OCI-LY1 (cell line): ENCODE data around the gene ACYP2.

Source experiments
- H2AFZ ChIP-seq: fragments of 200-600 bp; sonication (generic), shearing (Covaris generic); 2 replicates; pipeline ENCODE4 v1.6.0; 2014; ENCODE audit warnings: antibody characterized with exemption, mild to moderate bottlenecking, low read length
- H3F3A ChIP-seq: fragments of 200-600 bp; sonication (generic), shearing (Covaris generic); 2 replicates; pipeline ENCODE4 v1.6.0; 2014; ENCODE audit warnings: mild to moderate bottlenecking, antibody characterized with exemption, low read length, moderate library complexity; ENCODE audit not compliant: insufficient read depth
- H3K27ac ChIP-seq: fragments of 200-600 bp; sonication (generic); 2 replicates; pipeline ENCODE4 v1.5.1; 2014; ENCODE audit warnings: low read length, mixed run types, mild to moderate bottlenecking, low read depth; ENCODE audit not compliant: poor library complexity, severe bottlenecking
- H3K27me3 ChIP-seq: fragments of 200-600 bp; sonication (generic); 2 replicates; pipeline ENCODE4 v1.6.0; 2014; ENCODE audit warnings: antibody characterized with exemption, mild to moderate bottlenecking, low read length, moderate library complexity; ENCODE audit not compliant: insufficient read depth
- H3K36me3 ChIP-seq: fragments of 200-600 bp; sonication (generic); 2 replicates; pipeline ENCODE4 v1.6.1; 2014; ENCODE audit warnings: mild to moderate bottlenecking, antibody characterized with exemption, low read length, moderate library complexity, mixed read lengths; ENCODE audit not compliant: insufficient read depth
- H3K4me1 ChIP-seq: fragments of 200-600 bp; sonication (generic); 2 replicates; pipeline ENCODE4 v1.5.1; 2014; ENCODE audit warnings: mild to moderate bottlenecking, low read length, moderate library complexity; ENCODE audit not compliant: insufficient read depth, severe bottlenecking
- H3K4me2 ChIP-seq: fragments of 200-600 bp; sonication (generic), shearing (Covaris generic); 2 replicates; pipeline ENCODE4 v1.6.1; 2014; ENCODE audit warnings: low read length
- H3K4me3 ChIP-seq: fragments of 200-600 bp; sonication (generic); 2 replicates; pipeline ENCODE4 v1.5.1; 2014; ENCODE audit warnings: low read length, low read depth, mild to moderate bottlenecking, mixed read lengths; ENCODE audit not compliant: poor library complexity, severe bottlenecking
- H3K79me2 ChIP-seq: fragments of 200-600 bp; shearing (Covaris generic); 2 replicates; pipeline ENCODE4 v1.6.1; 2016; ENCODE audit warnings: mixed run types, low read length, mixed read lengths; ENCODE audit not compliant: insufficient read depth
- H3K9ac ChIP-seq: fragments of 200-600 bp; sonication (generic), shearing (Covaris generic); 2 replicates; pipeline ENCODE4 v1.6.1; 2014; ENCODE audit warnings: mild to moderate bottlenecking, low read length, mixed read lengths
- H3K9me2 ChIP-seq: fragments of 200-600 bp; sonication (generic), shearing (Covaris generic); 2 replicates; pipeline ENCODE4 v1.6.1; 2014; ENCODE audit warnings: low read depth, mild to moderate bottlenecking, low read length, mixed read lengths
- H3K9me3 ChIP-seq: fragments of 200-600 bp; shearing (Covaris generic); 2 replicates; pipeline ENCODE4 v1.6.1; 2014; ENCODE audit warnings: low read length, mixed read lengths
- H4K20me1 ChIP-seq: fragments of 200-600 bp; sonication (generic), shearing (Covaris generic); 2 replicates; pipeline ENCODE4 v1.6.0; 2016; ENCODE audit warnings: mild to moderate bottlenecking, low read length; ENCODE audit not compliant: insufficient read depth
- CTCF ChIP-seq: fragments of 200-600 bp; sonication (generic), shearing (Covaris generic); IDR thresholded peaks from 2 replicates; pipeline ENCODE4 v1.5.1; 2017; ENCODE audit warnings: mild to moderate bottlenecking, antibody characterized with exemption, low read length, moderate library complexity, mixed read lengths
- EZH2 ChIP-seq: fragments of 200-600 bp; sonication (generic), shearing (Covaris generic); IDR thresholded peaks from 2 replicates; pipeline ENCODE4 v1.8.0; 2017; ENCODE audit warnings: borderline replicate concordance, mixed run types, mild to moderate bottlenecking, antibody characterized with exemption, low read length, moderate library complexity, mixed read lengths

The ACYP2 gene

GRCh38 chr2:54233832-54234649 is 118.6 kb downstream of the ACYP2 start:
- Histone ChIP-seq H3K27ac (no peak overlapping the region), H3K4me2 (no peak overlapping the region), H3K4me3 (no peak overlapping the region), H3K79me2 (no peaks in the 10 kb centered on the region), H3F3A (no peaks in the 10 kb centered on the region), H3K27me3 (no peaks in the 10 kb centered on the region), H3K9me3 (no peaks in the 10 kb centered on the region), H3K9me2 (no peaks in the 10 kb centered on the region), H3K9ac (no peak overlapping the region), H3K4me1 (no peaks in the 10 kb centered on the region), H2AFZ (no peak overlapping the region), H3K36me3 (no peaks in the 10 kb centered on the region), H4K20me1 (no peaks in the 10 kb centered on the region)
- no peak for TF ChIP-seq CTCF
- no peak for TF ChIP-seq EZH2

GRCh38 chr2:54237428-54237827 is 122.0 kb downstream of the ACYP2 start:
- no peaks in the 10 kb centered on the region for H3K9me2 ChIP-seq
- no peaks in the 10 kb centered on the region for H3K27me3 ChIP-seq
- H3F3A ChIP-seq: no peaks in the 10 kb centered on the region
- H3K4me2 ChIP-seq: no peak overlapping the region
- no peaks in the 10 kb centered on the region for H4K20me1 ChIP-seq
- no peaks in the 10 kb centered on the region for H3K9me3 ChIP-seq
- no peak overlapping the region for H3K27ac ChIP-seq
- H3K9ac ChIP-seq: no peak overlapping the region
- H3K79me2 ChIP-seq: no peaks in the 10 kb centered on the region
- H3K4me1 ChIP-seq: no peaks in the 10 kb centered on the region
- H3K36me3 ChIP-seq: no peaks in the 10 kb centered on the region
- no peak overlapping the region for H2AFZ ChIP-seq
- H3K4me3 ChIP-seq: no peak overlapping the region
- no peak for TF ChIP-seq CTCF
- TF ChIP-seq EZH2: no peak

GRCh38 chr2:54239427-54239826 is 124.0 kb downstream of the ACYP2 start:
- Histone ChIP-seq H3K27ac (no peak overlapping the region), H3F3A (no peaks in the 10 kb centered on the region), H3K27me3 (no peaks in the 10 kb centered on the region), H3K4me1 (no peaks in the 10 kb centered on the region), H3K9me2 (no peaks in the 10 kb centered on the region), H3K4me2 (no peak overlapping the region), H3K9me3 (no peaks in the 10 kb centered on the region), H3K9ac (no peak overlapping the region), H4K20me1 (no peaks in the 10 kb centered on the region), H3K4me3 (no peak overlapping the region), H2AFZ (no peak overlapping the region), H3K79me2 (no peaks in the 10 kb centered on the region), H3K36me3 (no peaks in the 10 kb centered on the region)
- TF ChIP-seq EZH2 (no peak), CTCF (no peak)
